Mesothelial cell of epicardium (in vitro differentiated cells): ENCODE results near the gene TSSC4. TPM values are rescaled to one million over a fixed set of nuclear protein-coding genes. Genes with fewer than 3 reads are reported as not detected.

Source experiments
- DNase-seq, 2 experiments: peaks; one replicate each; pipeline ENCODE4 v3.0.0; 2021; ENCODE audit warnings: low spot score in 2 of 2; ENCODE audit not compliant: unreplicated experiment in 2 of 2
- H3K27ac Mint-ChIP-seq: 2 replicates; pipeline ENCODE4 v1.8.0; 2021; ENCODE audit warnings: mixed read lengths
- H3K27me3 Mint-ChIP-seq: 2 replicates; pipeline ENCODE4 v1.8.0; 2021; ENCODE audit warnings: low read depth, mixed read lengths
- H3K36me3 Mint-ChIP-seq: 2 replicates; pipeline ENCODE4 v1.8.0; 2021; ENCODE audit warnings: mixed read lengths
- H3K4me1 Mint-ChIP-seq: 2 replicates; pipeline ENCODE4 v1.8.0; 2021; ENCODE audit warnings: mixed read lengths
- H3K4me3 Mint-ChIP-seq: 2 replicates; pipeline ENCODE4 v1.8.0; 2021; ENCODE audit warnings: mild to moderate bottlenecking, moderate library complexity, mixed read lengths
- H3K9me3 Mint-ChIP-seq: 2 replicates; pipeline ENCODE4 v1.8.0; 2021; ENCODE audit warnings: mixed read lengths
- CTCF ChIP-seq: fragments of 200-600 bp; sonication (generic); IDR thresholded peaks from one replicate; pipeline ENCODE4 v1.5.0; 2021; ENCODE audit warnings: antibody characterized with exemption; ENCODE audit not compliant: unreplicated experiment
- total RNA-seq: library from RNA; stranded (reverse); gene quantifications from 3 replicates; pipeline ENCODE4 v1.2.1, GENCODE V29; 2021

Gene TSSC4
- total RNA-seq, 1 donor from 2014 or later = 79.3 TPM

- Mint-ChIP-seq H3K9me3 (peaks cover 5% of the 10 kb centered on the region), H3K4me1 (peaks cover 15% of the 10 kb centered on the region), H3K4me3 (no peak overlapping the region), H3K27ac (no peak overlapping the region), H3K27me3 (peaks cover 86% of the 10 kb centered on the region), H3K36me3 (no peaks in the 10 kb centered on the region)
- no peak for TF ChIP-seq CTCF
- DNase-seq = no peak
Measured at GRCh38 chr11:2442589-2442988, 42.0 kb downstream of the TSSC4 start.

DNA sequence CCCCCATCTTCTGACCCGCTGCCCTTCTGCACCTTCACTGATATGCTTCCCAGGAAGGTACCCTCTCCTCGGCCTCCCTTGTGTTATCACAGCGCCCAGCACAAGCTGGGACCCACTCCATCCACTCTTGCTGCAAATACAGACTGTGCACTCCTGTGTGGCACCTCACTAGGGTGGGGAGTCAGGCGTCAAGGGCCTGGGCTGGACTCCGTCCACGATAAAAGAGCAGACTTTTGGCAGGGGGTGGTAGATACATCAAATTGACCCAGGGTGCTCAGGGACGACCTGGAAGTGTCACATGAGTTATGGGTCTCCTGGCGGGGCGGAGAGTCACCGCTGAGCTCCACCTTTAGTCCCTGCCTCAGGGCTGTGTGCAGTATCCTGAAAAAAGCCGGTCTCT lies 42.9 kb downstream of the TSSC4 start:
- no peak for TF ChIP-seq CTCF
- H3K4me1 Mint-ChIP-seq = peaks cover 15% of the 10 kb centered on the region
- H3K9me3 Mint-ChIP-seq = peaks cover 5% of the 10 kb centered on the region
- DNase-seq = no peak
- H3K36me3 Mint-ChIP-seq = no peaks in the 10 kb centered on the region
- no peak overlapping the region for H3K27ac Mint-ChIP-seq
- peak overlapping the region; percentile 42 for H3K4me3 Mint-ChIP-seq
- H3K27me3 Mint-ChIP-seq = peaks cover 87% of the 10 kb centered on the region

DNA sequence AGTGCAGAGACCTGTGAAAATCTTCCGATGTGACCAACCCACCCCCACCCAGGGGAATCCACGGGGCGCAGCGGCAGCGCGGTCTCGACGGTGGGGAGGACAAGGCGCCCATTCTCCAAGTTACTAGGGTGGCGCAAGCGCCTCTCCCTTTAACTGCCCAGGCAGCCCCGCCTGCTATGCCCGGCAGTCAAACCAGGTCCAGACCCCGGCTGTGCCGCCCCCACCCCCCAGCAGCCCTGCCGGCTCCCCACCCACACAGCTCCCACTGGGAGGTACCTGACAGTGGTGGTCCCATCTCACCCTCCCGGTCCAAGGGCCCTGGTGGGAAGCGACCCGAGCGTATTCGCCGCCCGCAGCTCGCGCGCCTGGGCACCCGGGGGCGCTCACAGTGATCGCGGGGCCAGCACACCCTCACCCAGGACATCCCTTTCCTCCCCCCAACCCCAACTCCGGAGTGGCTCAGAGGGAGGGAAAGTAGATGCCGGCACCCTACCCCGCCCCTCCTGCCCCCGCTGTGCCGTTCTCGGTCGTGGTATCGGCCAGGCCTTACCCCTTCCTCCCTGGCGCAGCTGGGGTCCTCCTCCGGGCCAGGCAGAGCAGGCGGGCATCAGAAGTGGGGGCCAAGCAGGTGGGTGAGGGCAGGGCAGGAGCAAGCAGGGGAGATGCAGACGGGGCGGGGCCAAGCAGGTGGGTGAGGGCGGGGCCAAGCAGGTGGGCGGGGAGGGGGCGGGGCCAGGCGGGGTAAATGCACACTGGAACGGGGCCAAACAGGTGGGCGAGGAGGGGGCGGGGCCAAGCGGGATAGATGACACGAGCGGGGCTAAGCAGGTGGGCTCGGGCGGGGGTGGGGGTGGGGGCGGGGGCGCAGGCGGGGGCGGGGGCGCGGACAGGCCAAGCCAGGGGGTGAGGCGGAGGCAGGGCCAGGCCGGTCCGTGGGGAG lies 43.6 kb downstream of the TSSC4 start, which contains the start of gene TRPM5:
Gene TRPM5 (minus strand): TSS at position 634 of the 940 bp plus-strand sequence. CDS start 21,478 bp downstream, outside the sequence.
- Mint-ChIP-seq H3K27ac (no peak within 1 kb of the TSS), H3K27me3 (peaks cover 87% of the 10 kb centered on the region), H3K36me3 (no peaks in the 10 kb centered on the region), H3K4me3 (peak within 1 kb of the TSS; percentile 66), H3K4me1 (peaks cover 15% of the 10 kb centered on the region), H3K9me3 (no peaks in the 10 kb centered on the region)
- TF ChIP-seq CTCF = no peak
- peak; percentile 56 to 67 for DNase-seq

DNA sequence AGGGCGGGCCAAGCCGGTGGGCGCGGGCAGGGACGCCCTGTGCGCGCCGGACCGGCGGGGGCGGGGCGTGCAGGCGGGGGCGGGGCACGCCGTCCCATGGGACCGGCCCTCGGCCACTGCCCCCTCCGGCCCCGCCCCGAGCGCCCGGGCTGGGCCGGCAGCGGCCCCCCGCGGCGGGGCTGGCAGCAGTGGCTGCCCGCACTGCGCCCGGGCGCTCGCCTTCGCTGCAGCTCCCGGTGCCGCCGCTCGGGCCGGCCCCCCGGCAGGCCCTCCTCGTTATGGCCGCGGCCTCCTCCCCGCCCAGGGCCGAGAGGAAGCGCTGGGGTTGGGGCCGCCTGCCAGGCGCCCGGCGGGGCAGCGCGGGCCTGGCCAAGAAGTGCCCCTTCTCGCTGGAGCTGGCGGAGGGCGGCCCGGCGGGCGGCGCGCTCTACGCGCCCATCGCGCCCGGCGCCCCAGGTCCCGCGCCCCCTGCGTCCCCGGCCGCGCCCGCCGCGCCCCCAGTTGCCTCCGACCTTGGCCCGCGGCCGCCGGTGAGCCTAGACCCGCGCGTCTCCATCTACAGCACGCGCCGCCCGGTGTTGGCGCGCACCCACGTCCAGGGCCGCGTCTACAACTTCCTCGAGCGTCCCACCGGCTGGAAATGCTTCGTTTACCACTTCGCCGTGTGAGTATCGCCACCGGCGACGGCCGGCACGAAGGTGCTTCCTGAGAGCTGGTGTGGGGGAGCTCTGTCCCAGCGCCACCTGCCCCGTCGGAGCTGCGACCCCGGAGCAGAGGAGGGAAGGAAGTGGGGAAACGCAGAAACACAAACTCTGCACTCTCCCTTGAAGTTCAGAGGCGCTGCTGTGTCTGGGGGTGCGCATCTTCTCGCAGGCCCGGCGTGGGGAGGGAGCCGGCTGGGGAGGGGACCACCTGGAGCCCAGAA lies 44.5 kb downstream of the TSSC4 start, which contains the start of gene KCNQ1:
Gene KCNQ1 (plus strand): TSS at position 188 of the 925 bp plus-strand sequence. CDS start 91 bp downstream, at position 279.
- Mint-ChIP-seq H3K4me1 (peaks cover 15% of the 10 kb centered on the region), H3K9me3 (no peaks in the 10 kb centered on the region), H3K27me3 (peaks cover 86% of the 10 kb centered on the region), H3K4me3 (peak within 1 kb of the TSS; percentile 66), H3K36me3 (no peaks in the 10 kb centered on the region), H3K27ac (no peak within 1 kb of the TSS)
- no peak for DNase-seq
- TF ChIP-seq CTCF = no peak

GRCh38 chr11:2445746-2446551 lies 45.4 kb downstream of the TSSC4 start:
- peaks cover 86% of the 10 kb centered on the region for H3K27me3 Mint-ChIP-seq
- H3K27ac Mint-ChIP-seq = no peak overlapping the region
- H3K4me3 Mint-ChIP-seq = peak overlapping the region; percentile 66
- H3K4me1 Mint-ChIP-seq = peaks cover 15% of the 10 kb centered on the region
- no peak for DNase-seq
- no peaks in the 10 kb centered on the region for H3K36me3 Mint-ChIP-seq
- no peak for TF ChIP-seq CTCF
- no peaks in the 10 kb centered on the region for H3K9me3 Mint-ChIP-seq
